Astrocyte of the hippocampus (primary cell): ENCODE results near the gene ZNF782.
"Not testable (repeated sequence)": the region's sequence is repeated elsewhere in the genome, so short reads cannot be mapped to it uniquely, and the experiment has no call there.

Source experiments
- DNase-seq: peaks from one replicate; pipeline ENCODE4 v3.0.0; 2011; ENCODE audit warnings: low read depth, low spot score

The ZNF782 gene

GRCh38 chr9:96854651-96855273 lies 448 bp upstream of the ZNF782 start:
- DNase-seq: no peak

- DNase-seq: peak; percentile 31
Measured at GRCh38 chr9:96852676-96853075, 1.6 kb downstream of the ZNF782 start.

GRCh38 chr9:96844040-96844439 lies 10.3 kb downstream of the ZNF782 start:
- no peak for DNase-seq

GRCh38 chr9:96818533-96818932 lies 35.8 kb downstream of the ZNF782 start:
- peak; percentile 2 for DNase-seq

GRCh38 chr9:96817973-96818372 lies 36.3 kb downstream of the ZNF782 start:
- DNase-seq: no peak

- DNase-seq: no peak
Measured at GRCh38 chr9:96813607-96814006, 40.7 kb downstream of the ZNF782 start.

GRCh38 chr9:96798959-96799358 lies 55.4 kb downstream of the ZNF782 start:
- not testable (repeated sequence) for DNase-seq

- no peak for DNase-seq
Measured at GRCh38 chr9:96784021-96784420, 70.3 kb downstream of the ZNF782 start.

GRCh38 chr9:96782235-96782634 lies 72.1 kb downstream of the ZNF782 start:
- DNase-seq: no peak

- DNase-seq: no peak
Measured at GRCh38 chr9:96781552-96781951, 72.8 kb downstream of the ZNF782 start.

GRCh38 chr9:96779089-96779488 lies 75.2 kb downstream of the ZNF782 start:
- DNase-seq: no peak

- DNase-seq: no peak
Measured at GRCh38 chr9:96777426-96777864, 76.9 kb downstream of the ZNF782 start.

- no peak for DNase-seq
Measured at GRCh38 chr9:96771124-96771523, 83.2 kb downstream of the ZNF782 start.

- no peak for DNase-seq
Measured at GRCh38 chr9:96769989-96770388, 84.3 kb downstream of the ZNF782 start.
